Amniotic epithelial cell (primary cell): ENCODE results near the gene SYNJ2.

ENCODE experiments used
- DNase-seq: peaks from one replicate; pipeline ENCODE4 v3.0.0-alpha.2; 2010; ENCODE audit warnings: low read depth

Gene SYNJ2

GRCh38 chr6:158077676-158078075, 96.0 kb downstream of the SYNJ2 start:
- DNase-seq: no peak

- no peak for DNase-seq
Measured at GRCh38 chr6:158078320-158078719, 96.7 kb downstream of the SYNJ2 start.

- DNase-seq: no peak
Measured at GRCh38 chr6:158080849-158081656, 99.4 kb downstream of the SYNJ2 start.

- DNase-seq: peak; percentile 57
Measured at GRCh38 chr6:158081657-158081935, 99.9 kb downstream of the SYNJ2 start.

- no peak for DNase-seq
Measured at GRCh38 chr6:158083455-158084325, 102.0 kb downstream of the SYNJ2 start.

- no peak for DNase-seq
Measured at GRCh38 chr6:158085261-158086053, 103.8 kb downstream of the SYNJ2 start.

GRCh38 chr6:158086054-158086503, 104.4 kb downstream of the SYNJ2 start:
- DNase-seq: no peak

GRCh38 chr6:158086504-158087223, 105.0 kb downstream of the SYNJ2 start:
- DNase-seq: peak; percentile 89

- DNase-seq: no peak
Measured at GRCh38 chr6:158087224-158087867, 105.7 kb downstream of the SYNJ2 start.

- DNase-seq: no peak
Measured at GRCh38 chr6:158092806-158093205, 111.1 kb downstream of the SYNJ2 start.

- DNase-seq: peak; percentile 76
Measured at GRCh38 chr6:158095031-158095430, 113.4 kb downstream of the SYNJ2 start.

GRCh38 chr6:158095671-158096070, 114.0 kb downstream of the SYNJ2 start:
- no peak for DNase-seq

GRCh38 chr6:158103228-158103627, 121.6 kb downstream of the SYNJ2 start:
- no peak for DNase-seq

GRCh38 chr6:158104696-158105095, 123.0 kb downstream of the SYNJ2 start:
- no peak for DNase-seq

GRCh38 chr6:158109748-158110147, 128.1 kb downstream of the SYNJ2 start:
- no peak for DNase-seq

GRCh38 chr6:158110986-158111385, 129.3 kb downstream of the SYNJ2 start:
- DNase-seq: no peak

- no peak for DNase-seq
Measured at GRCh38 chr6:158111987-158112386, 130.3 kb downstream of the SYNJ2 start.

GRCh38 chr6:158113802-158114201, 132.1 kb downstream of the SYNJ2 start:
- DNase-seq: no peak

- DNase-seq: no peak
Measured at GRCh38 chr6:158115102-158115501, 133.4 kb downstream of the SYNJ2 start.

- DNase-seq: no peak
Measured at GRCh38 chr6:158115508-158115907, 133.8 kb downstream of the SYNJ2 start.

GRCh38 chr6:158118886-158119285, 137.2 kb downstream of the SYNJ2 start:
- no peak for DNase-seq
